GM12878 (cell line): Measurements from ENCODE around the gene FAM20A. TPM values are rescaled to one million over a fixed set of nuclear protein-coding genes. Genes with fewer than 3 reads are reported as not detected.

ENCODE experiments used
- ATAC-seq: fragments of 200-7000 bp; cut with Tn5 transposase; 3 replicates; pipeline ENCODE4 v1.9.1; 2020; ENCODE audit warnings: mild to moderate bottlenecking, moderate library complexity
- BruUV-seq: library from RNA; stranded (reverse); fragments of 400-500 nt; replicated peaks from 2 replicates; lab custom pipeline; 2021; lab: Mats Ljungman, UMichigan
- CTCF ChIA-PET: fragments of 300-600 bp; sonication (Branson Sonifier 250); formaldehyde crosslinking; extraction: SDS; loops from one replicate; lab custom pipeline; 2021; ENCODE audit warnings: inconsistent platforms; lab: Yijun Ruan, JAX
- POLR2A ChIA-PET: fragments of 350-600 bp; formaldehyde crosslinking; extraction: SDS; loops from one replicate; lab custom pipeline; 2021; ENCODE audit warnings: inconsistent platforms; lab: Charles Lee
- RAD21 ChIA-PET: fragments of 300-600 bp; sonication (Branson Sonifier 250); formaldehyde crosslinking; loops from one replicate; lab custom pipeline; 2023; ENCODE audit warnings: antibody characterized with exemption; ENCODE audit not compliant: unreplicated experiment; lab: Charles Lee
- SMC1A ChIA-PET: fragments of 300-600 bp; sonication (Branson Sonifier 250); formaldehyde crosslinking; loops from one replicate; lab custom pipeline; 2023; ENCODE audit not compliant: unreplicated experiment, uncharacterized antibody; lab: Charles Lee
- DNase-seq: peaks from one replicate; pipeline ENCODE4 v3.0.0-alpha.2; 2011; ENCODE audit warnings: low read depth, low spot score
- FAIRE-seq: peaks from 3 replicates; lab custom pipeline; 2011; peaks lifted over from hg19 to GRCh38; lab: Jason Lieb, UNC
- H2AFZ ChIP-seq: 2 replicates; pipeline ENCODE4 v1.6.0; 2011; ENCODE audit warnings: low read depth, low read length, control low read depth; ENCODE audit not compliant: control insufficient read depth
- H3K27ac ChIP-seq: 2 replicates; pipeline ENCODE4 v1.5.1; 2011; ENCODE audit warnings: control low read depth; ENCODE audit not compliant: control insufficient read depth, insufficient read depth
- H3K27me3 ChIP-seq, 2 experiments: replicated peaks in 1 of 2; 2 replicates each; pipeline versions ENCODE4 v1.6.0 to v1.6.1; 2011; ENCODE audit warnings: low read length in 1 of 2; ENCODE audit not compliant: control insufficient read depth in 2 of 2, insufficient read depth in 2 of 2
- H3K36me3 ChIP-seq, 2 experiments: 2 replicates each; pipeline ENCODE4 v1.5.1; 2011; ENCODE audit warnings: low read length in 1 of 2; ENCODE audit not compliant: control insufficient read depth in 2 of 2, insufficient read depth in 2 of 2
- H3K4me1 ChIP-seq: 2 replicates; pipeline ENCODE4 v1.6.1; 2011; ENCODE audit warnings: mild to moderate bottlenecking, low read length, moderate library complexity, mixed read lengths; ENCODE audit not compliant: control insufficient read depth, insufficient read depth
- H3K4me2 ChIP-seq: 2 replicates; pipeline ENCODE4 v1.6.0; 2011; ENCODE audit warnings: control low read depth; ENCODE audit not compliant: control insufficient read depth, insufficient read depth
- H3K4me3 ChIP-seq: fragments of 200-600 bp; sonication (generic); 2 replicates; pipeline ENCODE4 v1.5.1; 2016
- H3K79me2 ChIP-seq: 2 replicates; pipeline ENCODE4 v1.6.0; 2011; ENCODE audit warnings: low read length; ENCODE audit not compliant: control insufficient read depth, insufficient read depth
- H3K9ac ChIP-seq: 2 replicates; pipeline ENCODE4 v1.8.0; 2011; ENCODE audit warnings: low read length, control low read depth, mixed read lengths; ENCODE audit not compliant: control insufficient read depth, insufficient read depth
- H3K9me3 ChIP-seq: replicated peaks from 3 replicates; pipeline ENCODE4 v1.5.1; 2011; ENCODE audit warnings: mild to moderate bottlenecking, low read length; ENCODE audit not compliant: control insufficient read depth, insufficient read depth
- H4K20me1 ChIP-seq: 2 replicates; pipeline ENCODE4 v1.6.0; 2011; ENCODE audit not compliant: control insufficient read depth, insufficient read depth
- DPF2 ChIP-seq: fragments of 450-650 bp; IDR thresholded peaks from 2 replicates; pipeline ENCODE4 v1.6.1; 2017; ENCODE audit warnings: mild to moderate bottlenecking
- EED ChIP-seq: sonication (generic); IDR thresholded peaks from 2 replicates; pipeline ENCODE4 v1.6.1; 2016; ENCODE audit warnings: antibody characterized with exemption, low read depth
- ETV6 ChIP-seq, 2 experiments: fragments of 450-650 bp in 1 of 2; IDR thresholded peaks in 1 of 2; conservative IDR thresholded peaks in 1 of 2; 2 replicates each; pipeline ENCODE4 v1.6.1; 2014; ENCODE audit warnings: antibody characterized with exemption in 1 of 2, borderline replicate concordance in 1 of 2, low read depth in 1 of 2, mild to moderate bottlenecking in 1 of 2, moderate library complexity in 1 of 2
- HDGF ChIP-seq: fragments of 450-650 bp; IDR thresholded peaks from 2 replicates; pipeline ENCODE4 v1.6.1; 2016; ENCODE audit warnings: antibody characterized with exemption
- IRF3 ChIP-seq: fragments of 450-650 bp; IDR thresholded peaks from 2 replicates; pipeline ENCODE4 v1.6.1; 2014; ENCODE audit warnings: mild to moderate bottlenecking
- NBN ChIP-seq: fragments of 450-650 bp; IDR thresholded peaks from 2 replicates; pipeline ENCODE4 v1.6.1; 2016
- RBBP5 ChIP-seq: fragments of 200-600 bp; sonication (generic); conservative IDR thresholded peaks from 2 replicates; pipeline ENCODE4 v1.6.1; 2016
- RUNX3 ChIP-seq: IDR thresholded peaks from 2 replicates; pipeline ENCODE4 v1.6.1; 2012; ENCODE audit warnings: low read length, inconsistent platforms
- SMAD5 ChIP-seq: IDR thresholded peaks from 2 replicates; pipeline ENCODE4 v1.6.1; 2016; ENCODE audit warnings: antibody characterized with exemption, low read depth
- SPI1 ChIP-seq: IDR thresholded peaks from 2 replicates; pipeline ENCODE4 v1.6.1; 2011; ENCODE audit warnings: low read depth, mild to moderate bottlenecking, low read length, moderate library complexity, borderline replicate concordance; ENCODE audit not compliant: insufficient read depth
- STAT3 ChIP-seq: IDR thresholded peaks from 2 replicates; pipeline ENCODE4 v1.6.1; 2011; ENCODE audit warnings: low read depth, low read length, improper control_type of control experiment
- TAF1 ChIP-seq: IDR thresholded peaks from 2 replicates; pipeline ENCODE4 v1.6.1; 2011; ENCODE audit warnings: mild to moderate bottlenecking, low read depth, low read length, borderline replicate concordance
- TCF3 ChIP-seq: IDR thresholded peaks from 2 replicates; pipeline ENCODE4 v1.6.1; 2012; ENCODE audit warnings: low read depth, mild to moderate bottlenecking, low read length, borderline replicate concordance; ENCODE audit not compliant: insufficient read depth
- ZNF24 ChIP-seq: fragments of 450-650 bp; IDR thresholded peaks from 2 replicates; pipeline ENCODE4 v1.6.1; 2017; ENCODE audit warnings: antibody characterized with exemption, mild to moderate bottlenecking
- WGBS: methylation state at CpG from one replicate; pipeline ENCODE4 v1.1.6; 2016; ENCODE audit warnings: low lambda C conversion rate; ENCODE audit not compliant: insufficient replicate concordance, insufficient coverage; ENCODE audit errors: missing lambda C conversion rate; 5-methylcytosine and 5-hydroxymethylcytosine counted together
- in situ Hi-C: fragments of 300-500 bp; cut with MboI; formaldehyde crosslinking; loops from 9 replicates; pipeline ENCODE4 v1.14.3; 2018; ENCODE audit warnings: mixed read lengths
- intact Hi-C: fragments of 100-400 bp; cut with micrococcal nuclease; formaldehyde crosslinking; loops from one replicate; pipeline ENCODE4 v1.14.2; 2022; ENCODE audit not compliant: unreplicated experiment
- polyA plus RNA-seq, 11 experiments: library from polyadenylated mRNA; depleted of rRNA in 4 of 11; unstranded in 6 of 11; stranded (reverse) in 5 of 11; fragments of >200 nt; fragmentation: Nextera tagmentation in 4 of 11; fragmentation: Illumina TruSeq in 1 of 11; extraction: Ambion mirVana in 4 of 11; extraction: Trizol in 1 of 11; gene quantifications; 1 replicate in 1 of 11; 2 replicates in 10 of 11; pipeline versions ENCODE4 v1.2.1 to v1.2.3, GENCODE V29; 2011 to 2016; ENCODE audit warnings: inconsistent platforms in 2 of 11, missing spikeins in 2 of 11, low read depth in 1 of 11
- total RNA-seq, 4 experiments: library from RNA; depleted of rRNA in 3 of 4; stranded (reverse); fragments of >200 nt in 3 of 4; fragmentation: Illumina TruSeq in 1 of 4; extraction: Trizol in 1 of 4; gene quantifications; 2 replicates each; pipeline versions ENCODE4 v1.2.1 to v1.2.3, GENCODE V29; 2013 to 2021

FAM20A gene
- total and polyA plus RNA-seq, 10 of the 15 experiments (the other 5 are each of a cell fraction or from before 2014, with no cell fraction given), result 0.13 TPM; not detected in 9

GRCh38 chr17:68576137-68576536, 25.0 kb downstream of the FAM20A start:
- Histone ChIP-seq H2AFZ (no peak overlapping the region), H3K36me3 (no peaks in the 10 kb centered on the region), H3K27me3 (no peaks in the 10 kb centered on the region; a peak in 1 of 4 replicates), H3K9ac (no peak overlapping the region), H3K79me2 (no peaks in the 10 kb centered on the region), H3K4me1 (no peaks in the 10 kb centered on the region), H3K4me3 (no peak overlapping the region), H3K27ac (no peak overlapping the region), H3K9me3 (no peaks in the 10 kb centered on the region), H4K20me1 (no peaks in the 10 kb centered on the region), H3K4me2 (no peak overlapping the region)
- ATAC-seq, result no peak
- no peak for FAIRE-seq
- in situ Hi-C loops, result no loop called here
- SMC1A ChIA-PET, result no interaction called here
- TF ChIP-seq SPI1 (no peak), TAF1 (no peak), SMAD5 (no peak), ETV6 (conservative IDR thresholded peaks at IDR 0.05 in 1 of 2, IDR thresholded peaks at IDR 0.05 in 1 of 2; ENCODE audit: borderline replicate concordance in 1 of 2, low read depth in 1 of 2) (no peak), EED (no peak), HDGF (no peak), STAT3 (no peak), RBBP5 (no peak), ZNF24 (no peak), DPF2 (no peak), RUNX3 (no peak), NBN (no peak), IRF3 (no peak), TCF3 (no peak)
- DNase-seq, result no peak
- POLR2A ChIA-PET, result no interaction called here
- WGBS, result 53% methylated on average over 2 of the region's 2 CpGs
- BruUV-seq, result no TSS peak
- CTCF ChIA-PET, result interaction anchor here (0.6 kb wide), 1 partner anchor 1826 kb away, joined by 3 read pairs; no protein-coding TSS in a partner anchor
- intact Hi-C loops, result no loop called here
- RAD21 ChIA-PET, result no interaction called here
